ENCODE measurements around the gene PALMD.
A peak's percentile ranks its signal among the peaks of the same experiment; 100 is the strongest.

PALMD gene

GRCh38 chr1:99608058-99608457 is 37.9 kb upstream of the PALMD start:
- TF ChIP-seq, protein P1, sequence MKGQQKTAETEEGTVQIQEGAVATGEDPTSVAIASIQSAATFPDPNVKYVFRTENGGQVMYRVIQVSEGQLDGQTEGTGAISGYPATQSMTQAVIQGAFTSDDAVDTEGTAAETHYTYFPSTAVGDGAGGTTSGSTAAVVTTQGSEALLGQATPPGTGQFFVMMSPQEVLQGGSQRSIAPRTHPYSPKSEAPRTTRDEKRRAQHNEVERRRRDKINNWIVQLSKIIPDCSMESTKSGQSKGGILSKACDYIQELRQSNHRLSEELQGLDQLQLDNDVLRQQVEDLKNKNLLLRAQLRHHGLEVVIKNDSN (IDR thresholded peaks at IDR 0.05) = no peak
- TF ChIP-seq MAX (IDR thresholded peaks at IDR 0.05) (no peak), REST (IDR thresholded peaks at IDR 0.05; ENCODE audit: low read depth) (no peak), RAD21 (IDR thresholded peaks at IDR 0.05; ENCODE audit: low read depth) (no peak), TEAD4 (IDR thresholded peaks at IDR 0.05) (no peak), ZBTB7A (IDR thresholded peaks at IDR 0.05; ENCODE audit: low read depth) (no peak), EP300 (IDR thresholded peaks at IDR 0.05; ENCODE audit: borderline replicate concordance) (no peak), CEBPB (IDR thresholded peaks at IDR 0.05) (no peak), TAF1 (IDR thresholded peaks at IDR 0.05; ENCODE audit: low read depth) (no peak)

DNA sequence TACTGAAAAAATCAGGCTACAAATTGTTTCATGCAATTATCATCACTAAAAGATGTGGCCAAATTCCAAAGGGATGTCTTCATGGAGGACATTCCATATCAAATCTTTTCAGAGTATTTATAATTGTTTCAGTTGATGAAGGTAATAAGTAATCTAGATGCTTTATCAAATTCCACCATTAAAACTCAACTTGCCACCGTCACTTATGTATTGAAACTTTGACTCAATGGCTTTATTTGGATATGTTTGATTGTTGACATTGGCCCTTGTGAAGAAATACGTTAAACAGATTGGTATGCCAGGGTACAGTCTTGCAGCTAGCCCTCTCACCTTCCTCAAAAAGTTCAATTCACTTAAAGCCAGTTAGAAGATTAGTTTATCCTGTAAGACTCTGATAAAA is 32.2 kb upstream of the PALMD start:
- TF ChIP-seq YY1 (IDR thresholded peaks at IDR 0.05; ENCODE audit: low read depth) (no peak), RAD21 (IDR thresholded peaks at IDR 0.05; ENCODE audit: low read depth) (no peak)

- TF ChIP-seq CREB1 (IDR thresholded peaks at IDR 0.05; ENCODE audit: low read depth) (no peak), CEBPB (IDR thresholded peaks at IDR 0.05) (no peak), TEAD4 (IDR thresholded peaks at IDR 0.05) (no peak), RAD21 (IDR thresholded peaks at IDR 0.05; ENCODE audit: low read depth) (no peak), TAF1 (IDR thresholded peaks at IDR 0.05; ENCODE audit: low read depth) (no peak), EP300 (IDR thresholded peaks at IDR 0.05; ENCODE audit: borderline replicate concordance) (no peak), REST (IDR thresholded peaks at IDR 0.05; ENCODE audit: low read depth) (no peak), TCF12 (IDR thresholded peaks at IDR 0.05; ENCODE audit: low read depth) (no peak), MAX (IDR thresholded peaks at IDR 0.05) (no peak), FOXM1 (IDR thresholded peaks at IDR 0.05; ENCODE audit: borderline replicate concordance, low read depth) (no peak), ZBTB7A (IDR thresholded peaks at IDR 0.05; ENCODE audit: low read depth) (no peak), NFIC (IDR thresholded peaks at IDR 0.05) (no peak), YY1 (IDR thresholded peaks at IDR 0.05; ENCODE audit: low read depth) (no peak), EGR1 (IDR thresholded peaks at IDR 0.05) (no peak)
- TF ChIP-seq, protein P1 (IDR thresholded peaks at IDR 0.05) = no peak
Measured at GRCh38 chr1:99614728-99615127, 31.2 kb upstream of the PALMD start.

GRCh38 chr1:99619583-99619982 is 26.3 kb upstream of the PALMD start:
- no peak for TF ChIP-seq CREB1 (IDR thresholded peaks at IDR 0.05; ENCODE audit: low read depth)
- TF ChIP-seq TCF12 (IDR thresholded peaks at IDR 0.05; ENCODE audit: low read depth) = no peak
- TF ChIP-seq, protein P1 (IDR thresholded peaks at IDR 0.05) = no peak
- peak; percentile 32; the same call in 1 of the 2 replicates for TF ChIP-seq NFIC (IDR thresholded peaks at IDR 0.05)
- TF ChIP-seq YY1 (IDR thresholded peaks at IDR 0.05; ENCODE audit: low read depth) = no peak

DNA sequence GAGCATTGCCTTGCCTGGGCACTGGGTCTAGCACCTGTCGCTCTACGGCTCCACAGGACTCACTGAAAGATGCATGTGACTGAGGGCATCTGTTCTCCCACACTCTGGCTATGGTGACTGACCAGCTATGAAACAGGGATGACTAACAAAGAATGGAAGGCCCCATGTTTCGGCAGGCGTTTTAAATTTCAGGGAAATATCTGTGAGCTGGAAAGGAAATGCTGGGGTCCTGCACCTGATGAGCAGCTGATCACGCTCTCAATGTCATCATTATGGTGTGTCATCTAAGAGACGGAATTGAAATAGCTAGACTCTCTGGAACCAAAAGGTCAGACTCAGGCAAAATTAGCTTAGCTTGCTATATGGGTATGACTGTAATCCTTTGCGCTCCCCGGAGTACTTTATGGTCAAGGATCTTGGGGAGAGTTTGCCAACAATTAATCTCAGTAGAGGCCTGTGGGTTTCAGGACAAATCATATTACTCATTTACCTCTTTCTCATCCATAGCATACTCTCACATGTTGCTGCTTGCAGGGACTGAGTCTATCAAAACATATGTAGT is 24.5 kb upstream of the PALMD start:
- no peak for TF ChIP-seq EGR1 (IDR thresholded peaks at IDR 0.05)
- no peak for TF ChIP-seq FOXM1 (IDR thresholded peaks at IDR 0.05; ENCODE audit: borderline replicate concordance, low read depth)
- TF ChIP-seq CREB1 (IDR thresholded peaks at IDR 0.05; ENCODE audit: low read depth) = no peak
- TF ChIP-seq, protein P1 (IDR thresholded peaks at IDR 0.05) = no peak
- TF ChIP-seq RAD21 (IDR thresholded peaks at IDR 0.05; ENCODE audit: low read depth) = no peak
- no peak for TF ChIP-seq TCF12 (IDR thresholded peaks at IDR 0.05; ENCODE audit: low read depth)
- TF ChIP-seq YY1 (IDR thresholded peaks at IDR 0.05; ENCODE audit: low read depth) = no peak
- TF ChIP-seq MAX (IDR thresholded peaks at IDR 0.05) = no peak
- no peak for TF ChIP-seq CEBPB (IDR thresholded peaks at IDR 0.05)
- no peak for TF ChIP-seq REST (IDR thresholded peaks at IDR 0.05; ENCODE audit: low read depth)
- TF ChIP-seq NFIC (IDR thresholded peaks at IDR 0.05) = no peak
- TF ChIP-seq TEAD4 (IDR thresholded peaks at IDR 0.05) = no peak
